Kidney epithelial cell (primary cell): Measurements from ENCODE around the gene PEX10. TPM values are rescaled to one million over a fixed set of nuclear protein-coding genes. Genes with fewer than 3 reads are reported as not detected.

ENCODE experiments used
- DNase-seq: peaks from one replicate; pipeline ENCODE4 v3.0.0-alpha.2; 2010; ENCODE audit warnings: low read depth
- H3K27me3 ChIP-seq: 2 replicates; pipeline ENCODE4 v1.6.0; 2011; ENCODE audit warnings: low read length; ENCODE audit not compliant: control insufficient read depth, insufficient read depth
- H3K36me3 ChIP-seq: 2 replicates; pipeline ENCODE4 v1.5.1; 2011; ENCODE audit warnings: low read length; ENCODE audit not compliant: control insufficient read depth, insufficient read depth
- H3K4me3 ChIP-seq: 2 replicates; pipeline ENCODE4 v1.5.1; 2011; ENCODE audit warnings: low read depth, mild to moderate bottlenecking, control low read depth, low read length
- CTCF ChIP-seq: IDR thresholded peaks from 2 replicates; pipeline ENCODE4 v1.5.1; 2011; ENCODE audit warnings: mild to moderate bottlenecking, moderate library complexity, low read length, control low read depth, inconsistent platforms; ENCODE audit not compliant: insufficient read depth, poor library complexity, severe bottlenecking
- total RNA-seq: library from RNA; depleted of rRNA; stranded (reverse); fragments of >200 nt; gene quantifications from 2 replicates; pipeline ENCODE4 v1.2.3, GENCODE V29; 2015

The PEX10 gene
- total RNA-seq, 1 donor from 2014 or later: 50.4 TPM

- Histone ChIP-seq H3K27me3 (peaks cover 15% of the 10 kb centered on the region), H3K36me3 (no peaks in the 10 kb centered on the region), H3K4me3 (no peak overlapping the region)
- no peak for TF ChIP-seq CTCF
- DNase-seq: no peak
These were observed 45.1 kb upstream of the PEX10 start for GRCh38 chr1:2457444-2457843.

- Histone ChIP-seq H3K27me3 (peaks cover 6% of the 10 kb centered on the region), H3K4me3 (no peak overlapping the region), H3K36me3 (no peaks in the 10 kb centered on the region)
- no peak for TF ChIP-seq CTCF
- DNase-seq: no peak
These were observed 43.4 kb upstream of the PEX10 start for GRCh38 chr1:2455757-2456156.

GRCh38 chr1:2454227-2454626, 41.9 kb upstream of the PEX10 start:
- no peaks in the 10 kb centered on the region for H3K36me3 ChIP-seq
- no peak for DNase-seq
- no peak for TF ChIP-seq CTCF
- H3K4me3 ChIP-seq: no peak overlapping the region
- no peaks in the 10 kb centered on the region for H3K27me3 ChIP-seq

GRCh38 chr1:2452932-2453315, 40.6 kb upstream of the PEX10 start:
- TF ChIP-seq CTCF: no peak
- Histone ChIP-seq H3K27me3 (no peaks in the 10 kb centered on the region), H3K36me3 (no peaks in the 10 kb centered on the region), H3K4me3 (no peak overlapping the region)
- no peak for DNase-seq

GRCh38 chr1:2452201-2452931, 40.0 kb upstream of the PEX10 start:
- no peak for DNase-seq
- no peak overlapping the region for H3K4me3 ChIP-seq
- H3K27me3 ChIP-seq: no peaks in the 10 kb centered on the region
- no peaks in the 10 kb centered on the region for H3K36me3 ChIP-seq
- TF ChIP-seq CTCF: no peak

GRCh38 chr1:2451741-2452140, 39.4 kb upstream of the PEX10 start:
- H3K36me3 ChIP-seq: no peaks in the 10 kb centered on the region
- TF ChIP-seq CTCF: no peak
- H3K4me3 ChIP-seq: no peak overlapping the region

More at GRCh38 chr1:2451741-2452140, 39.4 kb upstream of the PEX10 start:
- peak; percentile 89 for DNase-seq
- no peaks in the 10 kb centered on the region for H3K27me3 ChIP-seq
